ENCODE data around the gene NOTCH2. TPM values are rescaled to one million over a fixed set of nuclear protein-coding genes. Genes with fewer than 3 reads are reported as not detected.

NOTCH2 gene
- total RNA-seq, 1 donor from 2014 or later, result 168 TPM

DNA sequence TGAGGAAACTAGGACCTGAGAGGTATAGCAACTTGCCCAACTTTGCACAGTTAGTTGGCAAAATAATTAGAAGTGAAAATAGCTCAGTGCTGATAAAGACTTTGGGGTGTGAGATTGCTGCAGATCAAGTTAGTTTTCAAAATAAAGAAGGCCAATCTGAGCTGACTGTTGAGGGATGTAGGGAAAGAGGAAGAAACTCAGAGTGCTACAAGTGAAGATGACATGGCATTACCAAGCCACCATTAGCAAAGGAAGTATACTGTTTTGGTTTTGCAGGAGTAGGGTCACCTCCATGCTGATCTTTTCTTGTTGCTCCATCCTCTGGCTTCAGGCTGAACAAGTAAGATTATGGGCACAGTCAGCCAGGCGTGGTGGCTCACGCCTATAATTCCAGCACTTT lies 94.5 kb downstream of the NOTCH2 start:
- intact Hi-C loops (cut with micrococcal nuclease), result no loop called here

DNA sequence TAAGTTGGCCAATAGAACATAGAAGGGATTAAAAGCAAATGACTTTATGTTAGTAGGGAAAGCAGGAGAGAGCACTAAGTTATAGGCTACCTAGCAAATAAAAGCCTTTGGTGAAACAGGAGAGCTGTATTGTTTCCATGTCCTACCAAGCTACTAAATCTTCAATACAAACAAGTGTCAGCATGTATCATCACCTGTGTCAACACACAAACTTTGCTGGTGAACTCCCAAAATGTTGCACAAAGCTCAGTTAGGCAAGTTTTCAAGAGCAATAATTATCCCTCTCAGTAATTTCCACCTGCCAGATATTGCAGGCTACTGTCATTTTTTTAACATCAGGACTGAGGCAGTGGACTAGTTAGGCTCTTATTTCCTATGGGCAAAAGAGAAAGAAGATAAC lies 95.4 kb downstream of the NOTCH2 start:
- intact Hi-C loops (cut with micrococcal nuclease), result no loop called here

DNA sequence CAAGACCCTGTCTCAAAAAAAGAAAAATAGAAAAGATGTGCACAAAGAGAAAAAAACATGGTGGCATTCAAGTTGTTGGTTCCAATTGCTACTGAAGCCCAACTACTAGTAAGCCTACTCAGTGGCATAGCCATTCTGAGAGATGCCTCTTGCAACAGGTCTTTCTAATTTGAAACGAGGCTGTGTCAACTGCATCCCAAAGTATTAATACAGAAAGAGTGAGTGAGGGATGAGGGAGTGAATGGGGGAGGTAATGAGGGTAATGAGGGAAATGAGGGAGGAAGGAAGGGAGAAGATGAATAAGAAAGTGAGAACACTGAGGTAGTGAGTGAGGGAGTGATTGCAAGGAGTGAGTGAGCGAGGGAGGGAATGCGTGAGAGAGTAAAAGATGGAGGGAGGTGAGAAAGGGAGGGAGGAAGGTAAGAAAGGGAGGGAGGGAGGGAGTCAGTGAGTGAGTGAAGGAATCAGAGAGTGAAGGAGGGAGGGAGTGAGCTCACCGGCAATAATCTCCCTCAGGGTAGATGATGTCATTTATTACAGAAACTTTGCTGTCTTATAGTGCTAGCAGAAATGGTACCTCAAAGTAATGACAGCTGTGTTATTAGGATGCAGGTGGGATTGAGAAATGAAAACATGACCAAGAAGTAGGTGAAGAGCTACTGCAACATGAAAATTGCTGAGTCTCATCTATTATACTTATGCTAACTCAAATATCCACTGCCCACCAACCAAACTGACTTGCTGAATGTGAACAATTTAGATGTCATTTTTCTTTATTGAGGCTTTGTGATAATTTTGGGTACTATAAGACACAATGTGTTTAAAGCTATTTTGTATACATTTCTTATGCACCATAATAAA lies 97.5 kb downstream of the NOTCH2 start:
- intact Hi-C loops (cut with micrococcal nuclease), result no loop called here

DNA sequence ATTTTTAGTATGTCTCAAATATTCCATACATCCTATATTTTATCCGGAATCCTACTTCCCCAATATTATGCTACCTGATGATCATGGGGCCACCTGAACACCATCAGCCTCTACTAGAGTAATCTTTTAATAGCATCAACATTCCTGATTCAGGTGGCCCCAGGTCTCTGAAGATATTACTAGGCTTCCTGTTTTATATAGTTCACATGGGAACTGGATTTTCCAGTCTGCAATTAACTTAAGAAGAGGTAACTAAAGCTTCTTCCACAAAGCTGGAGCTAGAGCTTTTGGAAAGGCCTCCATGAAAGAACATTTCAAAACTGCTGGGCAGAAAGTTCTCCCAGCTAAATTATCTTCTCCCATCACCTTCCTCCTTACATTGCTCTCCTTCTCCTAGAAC lies 100.9 kb downstream of the NOTCH2 start:
- intact Hi-C loops (cut with micrococcal nuclease), result loop anchor here (1.0 to 5.0 kb wide), 4 partner anchors 14 to 161 kb away; no protein-coding TSS in a partner anchor

DNA sequence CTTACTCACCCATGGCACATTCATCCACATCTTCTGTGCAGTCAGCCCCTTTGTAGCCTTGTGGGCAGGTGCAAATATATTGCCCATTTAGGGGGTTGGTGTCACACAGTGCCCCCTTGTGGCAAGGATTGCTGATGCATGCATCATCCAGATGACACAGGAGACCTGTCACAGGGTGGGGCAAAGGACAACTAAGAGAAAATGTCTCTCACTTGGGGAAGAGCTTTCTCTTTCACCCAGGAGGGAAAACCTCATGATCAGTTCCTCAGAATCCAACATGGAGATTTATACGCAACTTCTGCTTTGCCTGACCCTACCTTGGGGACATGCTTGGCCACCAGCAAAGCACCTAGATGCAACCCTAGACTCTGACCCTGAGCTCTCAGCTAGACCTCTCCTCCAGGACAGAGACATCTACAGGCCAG lies 101.4 kb downstream of the NOTCH2 start:
- intact Hi-C loops (cut with micrococcal nuclease), result loop anchor here (1.0 to 5.0 kb wide), 4 partner anchors 13 to 161 kb away; no protein-coding TSS in a partner anchor

DNA sequence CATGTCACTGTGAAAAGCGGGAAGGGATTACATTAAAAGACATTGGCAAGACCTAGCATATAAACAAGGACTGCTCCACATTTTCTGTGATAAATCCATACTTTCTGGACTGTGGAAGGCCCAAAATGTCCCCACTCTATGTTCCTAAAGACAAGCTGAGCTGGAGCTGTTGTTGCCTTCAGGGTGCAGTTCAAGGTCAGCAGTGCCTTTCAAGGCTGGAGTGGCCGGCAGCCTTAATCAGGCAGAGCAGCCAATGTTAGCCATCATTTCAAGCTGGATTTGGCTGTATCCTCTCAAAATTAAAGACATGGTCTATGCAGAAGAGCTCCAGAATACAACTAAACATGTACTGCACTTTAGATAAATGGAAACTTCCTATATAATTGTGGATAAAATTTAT lies 102.8 kb downstream of the NOTCH2 start:
- intact Hi-C loops (cut with micrococcal nuclease), result loop anchor here (5.0 kb wide), 1 partner anchor 159 kb away; no protein-coding TSS in a partner anchor

DNA sequence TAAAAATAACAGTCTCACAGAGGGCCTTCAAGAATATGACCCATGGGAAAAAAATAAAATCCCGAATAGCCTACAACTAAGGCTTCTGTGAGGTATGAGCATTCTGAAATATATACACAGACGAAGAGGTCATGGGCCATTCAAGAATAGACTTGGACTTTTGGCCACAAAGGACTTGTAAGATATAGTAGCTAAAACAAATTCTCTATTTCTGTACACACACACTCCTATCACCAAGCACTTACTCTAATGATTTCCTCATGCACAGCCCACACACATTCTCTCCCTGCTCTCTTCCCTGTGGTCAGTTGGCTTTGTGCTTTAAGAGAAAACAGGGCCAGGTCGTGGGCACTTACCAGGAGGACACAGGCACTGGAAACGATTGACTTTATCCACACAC lies 103.4 kb downstream of the NOTCH2 start:
- intact Hi-C loops (cut with micrococcal nuclease), result loop anchor here (5.0 kb wide), 1 partner anchor 159 kb away; no protein-coding TSS in a partner anchor

DNA sequence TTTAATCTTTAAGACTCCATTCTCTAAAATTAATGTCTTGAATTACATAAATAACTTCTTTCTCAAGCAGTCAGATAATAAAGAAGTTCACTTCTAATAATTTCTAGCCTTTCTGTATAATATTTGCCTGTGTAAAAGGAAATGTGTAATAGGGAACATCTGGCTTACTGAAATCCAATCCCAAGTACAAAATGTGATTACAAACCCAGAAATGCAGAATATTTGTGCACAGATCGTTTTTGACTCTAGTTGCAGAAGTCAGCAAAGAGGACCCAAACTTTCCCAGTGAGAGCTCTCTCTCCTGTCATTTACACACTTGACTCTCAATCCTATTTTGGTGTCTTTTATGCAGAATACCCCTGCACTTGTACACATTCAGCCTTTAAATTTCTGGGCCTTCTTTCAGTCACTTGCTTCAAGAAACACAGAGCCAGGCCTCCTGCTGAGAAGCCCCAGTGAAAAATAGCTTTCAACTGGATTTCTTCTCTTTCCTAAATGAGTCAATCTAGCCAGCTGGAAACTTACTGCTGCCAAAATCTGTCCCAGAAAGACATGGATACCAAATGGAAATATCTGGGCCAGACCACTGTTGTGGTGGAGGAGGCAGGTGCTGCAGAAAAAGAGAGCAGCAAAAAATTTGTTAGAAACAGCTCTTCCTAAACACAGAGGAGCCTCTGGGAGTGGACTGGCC lies 104.6 kb downstream of the NOTCH2 start:
- intact Hi-C loops (cut with micrococcal nuclease), result loop anchor here (5.0 kb wide), 1 partner anchor 158 kb away; no protein-coding TSS in a partner anchor

DNA sequence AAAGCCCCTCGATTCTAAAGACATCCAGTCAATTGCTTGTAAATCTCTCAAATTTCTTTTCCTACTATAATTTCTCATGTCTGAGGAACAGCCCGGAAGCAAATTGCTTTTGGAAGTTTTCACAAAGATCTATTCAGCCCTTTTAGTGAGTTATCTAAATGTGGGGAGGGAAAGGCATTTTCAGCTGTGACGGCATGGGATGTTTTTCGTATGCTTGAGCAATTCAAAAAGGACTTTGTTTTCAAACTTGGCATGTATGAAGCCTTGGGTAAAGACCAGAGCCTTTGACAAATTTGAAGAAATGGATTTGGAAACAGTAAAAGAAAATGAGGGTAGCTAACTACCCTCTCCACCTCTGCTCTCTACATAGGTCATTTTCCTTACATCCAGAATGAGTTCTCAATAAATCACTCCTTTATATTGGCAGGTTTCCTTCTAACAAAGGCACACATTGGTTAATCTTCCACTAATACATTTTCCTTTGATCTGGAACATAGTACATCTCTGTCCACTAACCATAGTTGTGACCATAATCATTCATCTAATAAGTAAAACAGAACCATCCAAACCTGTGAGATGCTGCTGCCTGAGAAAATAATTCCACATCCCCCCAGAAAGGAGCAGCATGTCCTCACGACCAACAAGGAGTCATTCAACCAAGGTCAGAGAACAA lies 107.0 kb downstream of the NOTCH2 start:
- intact Hi-C loops (cut with micrococcal nuclease), result no loop called here

DNA sequence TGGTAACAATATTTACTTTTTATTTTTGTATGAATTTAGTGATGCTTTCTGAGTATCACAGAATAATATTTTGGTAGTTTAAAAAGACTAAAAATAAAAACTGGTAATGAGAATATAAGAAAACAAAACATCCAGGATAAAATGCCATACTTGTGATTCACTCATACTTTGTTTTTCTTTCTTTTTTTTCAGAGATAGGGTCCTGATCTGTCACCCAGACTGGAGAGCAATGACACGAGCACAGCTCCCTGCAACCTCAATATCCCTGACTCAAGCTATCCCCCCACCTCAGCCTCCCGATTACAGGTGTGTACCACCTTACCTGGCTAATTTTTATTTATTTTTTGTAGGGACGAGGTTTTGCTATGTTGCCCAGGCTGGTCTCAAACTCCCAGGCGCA lies 109.0 kb downstream of the NOTCH2 start:
- intact Hi-C loops (cut with micrococcal nuclease), result no loop called here

DNA sequence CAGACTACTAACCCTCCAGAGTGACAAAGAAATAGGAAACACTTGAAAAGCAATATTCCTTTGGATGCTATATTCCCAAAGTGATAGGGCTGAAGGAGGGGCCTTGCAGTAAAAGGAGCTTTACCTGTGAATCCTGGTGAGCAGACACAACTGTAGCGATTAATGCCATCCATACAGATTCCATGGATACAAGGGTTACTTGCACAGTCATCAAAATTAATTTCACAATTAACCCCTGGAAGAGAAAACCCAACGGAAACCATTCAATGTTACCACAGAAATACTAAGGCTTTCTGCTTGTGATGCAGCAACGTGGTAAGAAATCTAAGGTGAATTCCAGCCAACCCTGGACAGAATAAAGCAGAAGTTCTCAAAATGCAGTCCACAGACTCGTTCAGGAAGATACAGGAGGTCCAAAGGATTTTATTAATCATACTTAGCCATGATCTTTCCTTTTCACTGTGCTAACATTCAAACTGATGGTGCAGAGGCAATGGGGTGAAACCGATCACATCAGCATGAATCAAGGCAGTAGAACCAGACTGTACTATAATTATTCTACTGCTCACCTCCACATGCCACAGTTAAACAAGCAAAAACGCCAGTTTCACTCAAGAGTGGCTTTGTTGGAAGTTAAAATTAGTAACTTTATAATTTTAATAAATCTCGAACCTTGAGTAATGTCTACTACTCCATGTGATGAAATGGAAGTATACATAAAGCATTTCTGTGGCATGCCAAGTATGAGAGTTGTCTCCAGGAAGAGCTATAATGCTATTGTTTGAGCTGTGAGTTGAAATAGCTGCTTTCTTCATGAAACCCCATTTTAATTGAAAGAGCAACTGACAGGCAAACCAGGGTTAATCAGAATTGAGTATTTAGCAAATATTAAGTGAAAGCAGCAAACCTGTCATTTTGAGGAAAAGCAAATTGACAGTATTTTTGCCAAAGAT lies 109.9 kb downstream of the NOTCH2 start:
- intact Hi-C loops (cut with micrococcal nuclease), result loop anchor here (10.0 kb wide), 1 partner anchor 215 kb away; no protein-coding TSS in a partner anchor

DNA sequence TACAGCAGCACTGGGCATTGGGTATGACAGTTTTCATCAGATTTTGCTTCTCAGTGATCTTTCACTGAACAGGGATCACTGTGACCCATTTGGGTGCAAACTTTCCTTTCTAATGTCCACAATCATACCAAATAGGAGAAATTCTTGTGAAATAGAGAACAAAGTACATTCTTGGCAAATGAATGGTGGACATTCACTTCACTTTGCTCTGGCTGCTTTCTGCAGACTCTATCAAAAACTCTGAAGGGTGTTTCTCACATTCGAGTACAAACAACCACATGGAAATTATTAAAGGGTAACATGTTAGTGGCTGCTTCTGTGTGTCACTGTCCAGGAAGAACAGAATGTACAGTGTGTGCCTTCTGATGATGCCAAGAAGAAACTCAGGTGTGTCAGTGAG lies 111.2 kb downstream of the NOTCH2 start:
- intact Hi-C loops (cut with micrococcal nuclease), result loop anchor here (10.0 kb wide), 1 partner anchor 213 kb away; no protein-coding TSS in a partner anchor

DNA sequence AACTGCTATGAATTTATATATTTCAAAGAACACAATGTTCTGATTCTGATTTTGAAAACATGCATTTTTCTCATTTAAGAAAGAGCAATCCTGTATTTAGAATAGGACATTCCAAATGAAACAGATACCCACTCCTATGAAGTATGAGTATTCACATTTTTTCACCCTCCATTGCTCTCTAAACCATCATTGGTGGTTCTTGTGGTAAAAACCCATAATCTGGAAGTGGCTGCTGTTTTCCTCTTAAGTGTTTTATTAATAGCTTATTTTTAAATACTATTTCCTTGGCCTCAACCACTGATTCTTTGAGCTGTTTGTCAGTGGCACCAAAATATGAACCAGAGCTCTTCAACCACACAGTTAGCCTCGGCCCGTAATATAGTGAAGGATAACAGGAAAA lies 113.2 kb downstream of the NOTCH2 start:
- intact Hi-C loops (cut with micrococcal nuclease), result loop anchor here (10.0 kb wide), 1 partner anchor 212 kb away; no protein-coding TSS in a partner anchor

DNA sequence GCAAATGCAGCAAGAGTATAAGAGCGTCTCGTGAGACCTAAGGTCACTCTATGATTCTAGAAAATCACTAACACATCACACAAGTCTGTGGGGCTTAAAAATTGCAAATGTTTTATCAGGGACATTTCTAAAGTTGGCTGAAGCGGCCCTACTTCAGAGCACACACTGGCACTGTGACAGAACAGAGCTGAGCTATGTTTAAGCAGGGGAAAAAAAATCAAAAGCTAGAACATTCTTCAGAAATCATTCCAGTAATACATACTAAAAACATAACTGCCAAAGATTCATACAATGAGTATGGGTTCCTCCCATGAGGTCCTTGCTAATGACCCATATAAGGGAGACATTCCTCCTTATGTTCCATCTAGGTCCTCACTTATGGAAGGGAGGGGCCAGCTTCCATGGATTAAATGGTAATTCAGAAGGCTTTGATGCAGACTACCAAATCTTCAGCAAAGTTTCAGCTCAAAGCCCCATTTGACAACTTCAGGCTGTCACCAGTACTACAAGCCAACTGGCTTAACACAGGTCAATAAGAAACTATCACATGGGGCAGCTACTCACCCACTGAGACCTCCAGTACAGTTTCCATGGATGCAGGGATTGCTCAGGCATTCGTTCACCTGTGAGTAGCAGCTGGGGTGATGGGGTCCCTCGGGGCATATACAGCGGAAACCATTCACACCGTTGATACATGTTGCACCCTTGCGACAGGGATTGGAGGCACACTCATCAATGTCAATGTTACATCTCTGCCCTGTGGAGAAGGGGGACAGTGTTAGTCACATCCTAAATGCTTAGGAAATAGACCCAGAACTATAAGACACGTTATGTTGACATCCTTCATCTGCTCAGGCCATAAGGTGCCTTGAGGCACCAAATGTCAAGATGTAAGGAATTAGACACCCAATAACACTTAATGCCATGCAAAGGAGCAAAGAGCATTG lies 114.7 kb downstream of the NOTCH2 start:
- intact Hi-C loops (cut with micrococcal nuclease), result loop anchor here (2.0 to 10.0 kb wide), 2 partner anchors 14 to 210 kb away; no protein-coding TSS in a partner anchor

DNA sequence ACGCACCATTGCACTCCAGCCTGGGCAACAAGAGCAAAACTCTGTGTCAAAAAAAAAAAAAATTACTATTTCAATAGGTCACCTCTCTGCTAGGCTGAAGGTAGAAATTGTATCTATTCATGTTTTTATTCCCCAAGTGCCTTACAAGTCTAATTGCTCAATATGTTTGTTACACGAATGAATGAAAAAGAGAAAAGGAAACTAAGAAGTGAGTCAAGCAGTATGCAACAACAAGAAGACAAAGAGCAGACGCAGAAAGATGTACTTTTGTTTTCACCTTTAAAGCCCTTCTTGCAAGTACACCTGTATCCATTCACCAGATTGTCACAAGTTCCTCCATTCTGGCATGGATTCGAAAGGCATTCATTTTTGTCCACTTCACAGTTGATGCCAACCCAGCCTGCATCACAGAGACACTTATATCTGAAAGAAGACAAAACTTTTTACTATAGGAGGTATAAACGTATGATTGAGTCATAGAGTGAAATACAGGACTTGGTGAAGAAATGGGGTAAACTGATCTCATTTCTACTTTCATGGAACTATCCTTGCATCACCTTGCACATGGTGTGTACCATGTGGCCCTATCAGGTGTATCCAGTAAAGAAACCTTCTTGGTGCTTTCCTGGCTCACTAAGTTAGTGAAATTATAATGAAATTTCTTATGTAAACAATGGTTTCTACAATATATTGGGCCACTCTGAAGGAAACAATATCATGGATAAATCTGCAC lies 116.0 kb downstream of the NOTCH2 start:
- intact Hi-C loops (cut with micrococcal nuclease), result loop anchor here (10.0 kb wide), 1 partner anchor 209 kb away; no protein-coding TSS in a partner anchor

DNA sequence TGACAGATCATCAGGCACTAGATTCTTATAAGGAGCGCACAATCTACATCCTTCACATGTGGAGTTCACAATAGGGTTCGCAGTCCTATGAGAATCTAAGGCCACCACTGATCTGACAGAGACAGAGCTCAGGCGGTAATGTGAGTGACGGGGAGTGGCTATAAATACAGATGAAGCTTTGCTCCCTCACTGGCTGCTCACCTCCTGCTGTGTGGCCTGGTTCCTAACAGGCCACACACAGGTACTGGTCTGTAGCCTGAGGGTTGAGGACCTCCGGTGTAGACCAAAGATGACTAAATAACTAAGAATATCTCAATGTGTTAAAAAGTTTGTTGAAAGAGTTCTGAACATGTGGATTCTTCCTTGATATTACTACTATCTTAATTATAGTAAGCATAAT lies 117.0 kb downstream of the NOTCH2 start:
- intact Hi-C loops (cut with micrococcal nuclease), result loop anchor here (10.0 kb wide), 1 partner anchor 208 kb away; no protein-coding TSS in a partner anchor

DNA sequence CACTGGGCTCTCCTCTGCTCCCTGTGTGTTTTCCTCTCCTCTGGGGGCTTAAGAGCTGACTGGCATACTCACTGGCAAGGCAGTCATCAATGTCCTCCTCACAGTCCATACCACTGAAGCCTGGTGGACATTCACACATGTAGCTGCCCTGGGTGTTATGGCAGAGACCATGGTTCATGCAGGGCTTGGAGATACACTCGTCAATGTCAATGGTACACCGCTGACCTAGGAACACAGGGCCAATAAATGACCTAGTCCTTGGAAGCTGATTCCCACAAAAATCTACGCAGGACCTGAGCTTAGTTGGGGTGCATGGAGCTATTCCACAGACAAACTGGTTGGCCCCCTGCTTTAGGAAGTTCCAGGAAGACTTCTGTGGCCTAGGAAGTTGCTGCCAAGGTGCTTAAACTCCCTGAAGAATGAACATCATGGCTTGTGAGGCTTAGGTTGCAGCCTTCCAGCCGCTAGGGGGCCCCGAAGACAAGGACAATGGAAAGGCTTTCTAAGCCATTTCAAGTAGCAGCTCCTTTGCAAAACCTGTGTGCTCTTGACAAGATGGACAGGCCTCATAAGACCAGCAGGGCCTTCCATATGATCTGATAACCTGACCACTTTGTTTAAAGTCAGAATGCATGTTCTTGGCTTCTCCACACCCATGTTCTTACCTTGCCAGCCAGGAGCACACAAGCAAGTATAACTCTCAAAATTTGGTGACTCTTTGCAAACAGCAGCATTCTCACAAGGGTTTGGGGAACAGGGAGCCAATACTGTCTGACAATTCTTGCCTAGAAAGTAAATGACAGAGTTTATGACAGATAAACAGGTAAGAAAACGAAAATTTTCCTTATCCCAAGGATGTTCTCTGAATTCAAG lies 120.9 kb downstream of the NOTCH2 start:
- intact Hi-C loops (cut with micrococcal nuclease), result loop anchor here (1.0 to 5.0 kb wide), 5 partner anchors 20 to 194 kb away; no protein-coding TSS in a partner anchor

Measured in T-helper 1 cell treated with Interleukin-12 subunit alpha and Interleukin-12 subunit beta and Interleukin-4 antibody, amounts not matched to agents 30 ng/mL and 1 ng/mL, for 36 hours (primary cell).